GM12878 (cell line): ENCODE measurements around the gene PCYOX1L. TPM values are rescaled to one million over a fixed set of nuclear protein-coding genes. Genes with fewer than 3 reads are reported as not detected.

Experiments
- ATAC-seq: fragments of 200-7000 bp; cut with Tn5 transposase; 3 replicates; pipeline ENCODE4 v1.9.1; 2020; ENCODE audit warnings: mild to moderate bottlenecking, moderate library complexity
- BruUV-seq: library from RNA; stranded (reverse); fragments of 400-500 nt; replicated peaks from 2 replicates; lab custom pipeline; 2021; lab: Mats Ljungman, UMichigan
- CTCF ChIA-PET: fragments of 300-600 bp; sonication (Branson Sonifier 250); formaldehyde crosslinking; extraction: SDS; loops from one replicate; lab custom pipeline; 2021; ENCODE audit warnings: inconsistent platforms; lab: Yijun Ruan, JAX
- POLR2A ChIA-PET: fragments of 350-600 bp; formaldehyde crosslinking; extraction: SDS; loops from one replicate; lab custom pipeline; 2021; ENCODE audit warnings: inconsistent platforms; lab: Charles Lee
- RAD21 ChIA-PET: fragments of 300-600 bp; sonication (Branson Sonifier 250); formaldehyde crosslinking; loops from one replicate; lab custom pipeline; 2023; ENCODE audit warnings: antibody characterized with exemption; ENCODE audit not compliant: unreplicated experiment; lab: Charles Lee
- SMC1A ChIA-PET: fragments of 300-600 bp; sonication (Branson Sonifier 250); formaldehyde crosslinking; loops from one replicate; lab custom pipeline; 2023; ENCODE audit not compliant: unreplicated experiment, uncharacterized antibody; lab: Charles Lee
- DNase-seq: peaks from one replicate; pipeline ENCODE4 v3.0.0-alpha.2; 2011; ENCODE audit warnings: low read depth, low spot score
- FAIRE-seq: peaks from 3 replicates; lab custom pipeline; 2011; peaks lifted over from hg19 to GRCh38; lab: Jason Lieb, UNC
- H2AFZ ChIP-seq: 2 replicates; pipeline ENCODE4 v1.6.0; 2011; ENCODE audit warnings: low read depth, low read length, control low read depth; ENCODE audit not compliant: control insufficient read depth
- H3K27ac ChIP-seq: 2 replicates; pipeline ENCODE4 v1.5.1; 2011; ENCODE audit warnings: control low read depth; ENCODE audit not compliant: control insufficient read depth, insufficient read depth
- H3K27me3 ChIP-seq, 2 experiments: replicated peaks in 1 of 2; 2 replicates each; pipeline versions ENCODE4 v1.6.0 to v1.6.1; 2011; ENCODE audit warnings: low read length in 1 of 2; ENCODE audit not compliant: control insufficient read depth in 2 of 2, insufficient read depth in 2 of 2
- H3K36me3 ChIP-seq, 2 experiments: 2 replicates each; pipeline ENCODE4 v1.5.1; 2011; ENCODE audit warnings: low read length in 1 of 2; ENCODE audit not compliant: control insufficient read depth in 2 of 2, insufficient read depth in 2 of 2
- H3K4me1 ChIP-seq: 2 replicates; pipeline ENCODE4 v1.6.1; 2011; ENCODE audit warnings: mild to moderate bottlenecking, low read length, moderate library complexity, mixed read lengths; ENCODE audit not compliant: control insufficient read depth, insufficient read depth
- H3K4me2 ChIP-seq: 2 replicates; pipeline ENCODE4 v1.6.0; 2011; ENCODE audit warnings: control low read depth; ENCODE audit not compliant: control insufficient read depth, insufficient read depth
- H3K4me3 ChIP-seq: fragments of 200-600 bp; sonication (generic); 2 replicates; pipeline ENCODE4 v1.5.1; 2016
- H3K79me2 ChIP-seq: 2 replicates; pipeline ENCODE4 v1.6.0; 2011; ENCODE audit warnings: low read length; ENCODE audit not compliant: control insufficient read depth, insufficient read depth
- H3K9ac ChIP-seq: 2 replicates; pipeline ENCODE4 v1.8.0; 2011; ENCODE audit warnings: low read length, control low read depth, mixed read lengths; ENCODE audit not compliant: control insufficient read depth, insufficient read depth
- H3K9me3 ChIP-seq: replicated peaks from 3 replicates; pipeline ENCODE4 v1.5.1; 2011; ENCODE audit warnings: mild to moderate bottlenecking, low read length; ENCODE audit not compliant: control insufficient read depth, insufficient read depth
- H4K20me1 ChIP-seq: 2 replicates; pipeline ENCODE4 v1.6.0; 2011; ENCODE audit not compliant: control insufficient read depth, insufficient read depth
- CTCF ChIP-seq, 3 experiments: IDR thresholded peaks in 2 of 3; conservative IDR thresholded peaks in 1 of 3; 2 replicates each; pipeline ENCODE4 v1.5.1; 2011; ENCODE audit warnings: low read depth in 3 of 3, low read length in 3 of 3, mild to moderate bottlenecking in 3 of 3, control low read depth in 2 of 3, moderate library complexity in 2 of 3, inconsistent platforms in 1 of 3, mixed read lengths in 1 of 3; ENCODE audit not compliant: control insufficient read depth in 2 of 3, insufficient read depth in 1 of 3; ENCODE audit errors: extremely low read depth in 1 of 3
- CUX1 ChIP-seq: IDR thresholded peaks from 2 replicates; pipeline ENCODE4 v1.6.1; 2012; ENCODE audit warnings: improper control_type of control experiment, low read depth, low read length; ENCODE audit not compliant: insufficient replicate concordance
- HDAC6 ChIP-seq: fragments of 200-600 bp; sonication (generic); IDR thresholded peaks from one replicate; pipeline ENCODE4 v1.8.0; 2017; ENCODE audit warnings: antibody characterized with exemption; ENCODE audit not compliant: unreplicated experiment
- SPI1 ChIP-seq: IDR thresholded peaks from 2 replicates; pipeline ENCODE4 v1.6.1; 2011; ENCODE audit warnings: low read depth, mild to moderate bottlenecking, low read length, moderate library complexity, borderline replicate concordance; ENCODE audit not compliant: insufficient read depth
- TBL1XR1 ChIP-seq: IDR thresholded peaks from 2 replicates; pipeline ENCODE4 v1.6.1; 2012; ENCODE audit warnings: low read depth, low read length, improper control_type of control experiment
- WGBS: methylation state at CpG from one replicate; pipeline ENCODE4 v1.1.6; 2016; ENCODE audit warnings: low lambda C conversion rate; ENCODE audit not compliant: insufficient replicate concordance, insufficient coverage; ENCODE audit errors: missing lambda C conversion rate; 5-methylcytosine and 5-hydroxymethylcytosine counted together
- in situ Hi-C: fragments of 300-500 bp; cut with MboI; formaldehyde crosslinking; loops from 9 replicates; pipeline ENCODE4 v1.14.3; 2018; ENCODE audit warnings: mixed read lengths
- intact Hi-C: fragments of 100-400 bp; cut with micrococcal nuclease; formaldehyde crosslinking; loops from one replicate; pipeline ENCODE4 v1.14.2; 2022; ENCODE audit not compliant: unreplicated experiment
- polyA plus RNA-seq, 11 experiments: library from polyadenylated mRNA; depleted of rRNA in 4 of 11; unstranded in 6 of 11; stranded (reverse) in 5 of 11; fragments of >200 nt; fragmentation: Nextera tagmentation in 4 of 11; fragmentation: Illumina TruSeq in 1 of 11; extraction: Ambion mirVana in 4 of 11; extraction: Trizol in 1 of 11; gene quantifications; 1 replicate in 1 of 11; 2 replicates in 10 of 11; pipeline versions ENCODE4 v1.2.1 to v1.2.3, GENCODE V29; 2011 to 2016; ENCODE audit warnings: inconsistent platforms in 2 of 11, missing spikeins in 2 of 11, low read depth in 1 of 11
- total RNA-seq, 4 experiments: library from RNA; depleted of rRNA in 3 of 4; stranded (reverse); fragments of >200 nt in 3 of 4; fragmentation: Illumina TruSeq in 1 of 4; extraction: Trizol in 1 of 4; gene quantifications; 2 replicates each; pipeline versions ENCODE4 v1.2.1 to v1.2.3, GENCODE V29; 2013 to 2021

The PCYOX1L gene
- total and polyA plus RNA-seq, 10 of the 15 experiments (the other 5 are each of a cell fraction or from before 2014, with no cell fraction given) = 2.9 to 17.0 (median 12.9) TPM

- TF ChIP-seq HDAC6 (no peak), CTCF (IDR thresholded peaks at IDR 0.05 in 2 of 3, conservative IDR thresholded peaks at IDR 0.05 in 1 of 3; ENCODE audit: control insufficient read depth in 2 of 3, extremely low read depth in 1 of 3, insufficient read depth in 1 of 3, low read depth in 3 of 3, low read length in 3 of 3) (peak; percentile 67 to 82 (median 72))
These were observed 40.4 kb upstream of the PCYOX1L start (continued) for GRCh38 chr5:149317281-149318048.

- no peak for DNase-seq
- no peaks in the 10 kb centered on the region for H3K36me3 ChIP-seq
- no peak for FAIRE-seq
- H2AFZ ChIP-seq = no peak overlapping the region
- ChIA-PET POLR2A (no interaction called here), SMC1A (interaction anchor here (1.0 to 2.4 kb wide), 2 partner anchors 21 to 53 kb away, joined by 3 to 10 read pairs; no protein-coding TSS in a partner anchor), CTCF (interaction anchor here (0.9 to 8.0 kb wide), 6 partner anchors 9 to 63 kb away, joined by 3 to 118 read pairs (median 11); no protein-coding TSS in a partner anchor), RAD21 (interaction anchor here (0.6 to 2.3 kb wide), 3 partner anchors 26 to 243 kb away, joined by 3 to 6 read pairs (median 3); partner anchors contain the start of gene GRPEL2)
- no peak overlapping the region for H3K4me3 ChIP-seq
- 76% methylated on average over 3 of the region's 3 CpGs for WGBS
- H3K27ac ChIP-seq = no peak overlapping the region
- in situ Hi-C loops (no loop called here), intact Hi-C loops (loop anchor here (2.0 kb wide), 1 partner anchor 246 kb away; no protein-coding TSS in a partner anchor)
- no TSS peak for BruUV-seq
- no peaks in the 10 kb centered on the region for H3K4me1 ChIP-seq
- no peak overlapping the region for H3K4me2 ChIP-seq
- H3K27me3 ChIP-seq = no peaks in the 10 kb centered on the region; a peak in 1 of 4 replicates
- no peaks in the 10 kb centered on the region for H3K79me2 ChIP-seq
- no peaks in the 10 kb centered on the region for H3K9me3 ChIP-seq
- no peak overlapping the region for H3K9ac ChIP-seq
- no peak for ATAC-seq
- H4K20me1 ChIP-seq = no peaks in the 10 kb centered on the region
- no peak for TF ChIP-seq SPI1
- TF ChIP-seq CUX1 = no peak
- TF ChIP-seq TBL1XR1 = no peak
- TF ChIP-seq, all 136 proteins: peak for 0
These were observed 38.7 kb upstream of the PCYOX1L start for GRCh38 chr5:149319174-149319573.
